Measurements from ENCODE around the gene SSC4D. TPM values are rescaled to one million over a fixed set of nuclear protein-coding genes. Genes with fewer than 3 reads are reported as not detected.

SSC4D gene
- polyA plus RNA-seq, 3 donors: 0.48 to 0.56 (median 0.56) TPM

GRCh38 chr7:76428868-76429805 lies 19.6 kb upstream of the SSC4D start:
- H3K4me1 Mint-ChIP-seq: peaks cover 9% of the 10 kb centered on the region

More at GRCh38 chr7:76428868-76429805, 19.6 kb upstream of the SSC4D start:
- 89% methylated on average over 15 of the region's 18 CpGs for WGBS (ENCODE audit: insufficient coverage)
- Histone ChIP-seq H3K4me3 (replicated peaks in 1 of 3; ENCODE audit: low read depth in 2 of 3, low read length in 3 of 3) (no peak overlapping the region), H3K9me3 (replicated peaks in 1 of 2; ENCODE audit: control insufficient read depth in 1 of 2, insufficient read depth in 1 of 2, low read length in 2 of 2) (no peaks in the 10 kb centered on the region), H3K27ac (ENCODE audit: low read depth in 1 of 2, low read length in 2 of 2) (no peak overlapping the region), H3K79me2 (ENCODE audit: insufficient read depth, low read length) (no peaks in the 10 kb centered on the region), H3K9ac (ENCODE audit: insufficient read depth, low read length, poor library complexity, severe bottlenecking) (no peak overlapping the region), H3K36me3 (replicated peaks in 1 of 2; ENCODE audit: control insufficient read depth in 1 of 2, insufficient read depth in 2 of 2, low read length in 2 of 2) (no peaks in the 10 kb centered on the region), H4K20me1 (ENCODE audit: insufficient read depth, low read length) (no peaks in the 10 kb centered on the region), H3K27me3 (ENCODE audit: control insufficient read depth in 2 of 2, insufficient read depth in 2 of 2, low read length in 2 of 2) (no peaks in the 10 kb centered on the region), H3K4me1 (ENCODE audit: control insufficient read depth in 1 of 2, insufficient read depth in 2 of 2, low read length in 2 of 2) (peaks cover 10% of the 10 kb centered on the region in 2 donors), H2AFZ (ENCODE audit: insufficient read depth, low read depth, low read length, poor library complexity, severe bottlenecking) (no peak overlapping the region), H3K4me2 (replicated peaks; ENCODE audit: extremely low read depth, low read length, poor library complexity, severe bottlenecking) (no peak overlapping the region)
- peak in 2 of 3 donors; percentile 32 to 39 for DNase-seq
- Mint-ChIP-seq H3K4me3 (peak overlapping the region in 1 of 2 donors; percentile 39), H3K27ac (peak overlapping the region in 3 of 7 donors; percentile 33 to 73 (median 33)), H3K27me3 (ENCODE audit: low read depth in 3 of 3) (peaks cover 0 to 3% (median 2%) of the 10 kb centered on the region in 3 donors), H3K9me3 (no peaks in the 10 kb centered on the region), H3K36me3 (peaks cover 3 to 6% of the 10 kb centered on the region in 2 donors)
- TF ChIP-seq CTCF (IDR thresholded peaks at IDR 0.05): no peak
- intact Hi-C loops (cut with micrococcal nuclease): no loop called here

Measured in CD14-positive monocyte (primary cell).